Measurements from ENCODE around the gene C6orf136. TPM values are rescaled to one million over a fixed set of nuclear protein-coding genes. Genes with fewer than 3 reads are reported as not detected.
A peak's percentile ranks its signal among the peaks of the same experiment; 100 is the strongest.

The C6orf136 gene
- polyA plus RNA-seq, 2 of the 4 experiments (the other 2 are of a cell fraction) = 7.5 to 11.7 TPM

- TF ChIP-seq PHF8 (IDR thresholded peaks at IDR 0.05; ENCODE audit: borderline replicate concordance, low read depth) = no peak
- no peak for TF ChIP-seq KDM5A (IDR thresholded peaks at IDR 0.05)
- TF ChIP-seq EHMT2 (IDR thresholded peaks at IDR 0.05; ENCODE audit: low read depth) = no peak
- no peak for TF ChIP-seq REST (IDR thresholded peaks at IDR 0.05)
- no peak for TF ChIP-seq RNF2 (IDR thresholded peaks at IDR 0.05; ENCODE audit: borderline replicate concordance, low read depth)
Observed at GRCh38 chr6:30670760-30671527, 24.0 kb downstream of the C6orf136 start (continued).

GRCh38 chr6:30672445-30673253 is 25.7 kb downstream of the C6orf136 start, which contains the start of gene DHX16:
Gene DHX16 (minus strand): TSS chr6:30673006. CDS start chr6:30672841, 165 bp downstream.
- Histone ChIP-seq H3K27ac (peak within 1 kb of the TSS; percentile 78 to 90), H3K9me3 (no peaks in the 10 kb centered on the region), H3K4me1 (peaks cover 7% of the 10 kb centered on the region; the same call in 1 of the 3 replicates), H3K4me2 (peak within 1 kb of the TSS; percentile 85), H3K4me3 (peak within 1 kb of the TSS; percentile 79)
- DNase-seq (ENCODE audit: low read depth in 1 of 2, low spot score in 1 of 2) (peak; percentile 82 to 97), FAIRE-seq (no peak), ATAC-seq (peak; percentile 89 to 91)
- 3% methylated on average over 24 of the region's 57 CpGs for WGBS (ENCODE audit: missing lambda C conversion rate)
- ChIA-PET POLR2A (interaction anchor here (0.6 to 1.2 kb wide), 5 partner anchors 49 to 68 kb away, joined by 3 to 5 read pairs (median 3); partner anchors contain the start of genes MRPS18B and PPP1R10), CTCF (interaction anchor here (0.6 to 17.1 kb wide), 25 partner anchors 8 to 509 kb away, joined by 3 to 539 read pairs (median 4); partner anchors contain the start of genes ATAT1, MDC1 and TUBB)
- TF ChIP-seq POLR2A (IDR thresholded peaks at IDR 0.05; ENCODE audit: low read length) (peak; percentile 24), BHLHE40 (IDR thresholded peaks at IDR 0.05; ENCODE audit: low read depth, low read length) (no peak), NFE2L2 (conservative IDR thresholded peaks at IDR 0.05; ENCODE audit: low read length) (no peak), USF2 (IDR thresholded peaks at IDR 0.05) (no peak), JUN (IDR thresholded peaks at IDR 0.05) (peak in 1 of 2 experiments; percentile 78; a peak in 2 of 5 replicates), KDM1A (IDR thresholded peaks at IDR 0.05; ENCODE audit: low read depth) (no peak), HOXB13 (CRISPR knock-in tag; IDR thresholded peaks at IDR 0.05; ENCODE audit: low read depth) (no peak), NPAS2 (CRISPR knock-in tag; IDR thresholded peaks at IDR 0.05; ENCODE audit: borderline replicate concordance) (no peak), ZC3H11A (IDR thresholded peaks at IDR 0.05) (no peak), CBX2 (IDR thresholded peaks at IDR 0.05; ENCODE audit: borderline replicate concordance, low read depth) (no peak), CTCF (IDR thresholded peaks at IDR 0.05) (peak; percentile 74), TFCP2L1 (CRISPR knock-in tag; IDR thresholded peaks at IDR 0.05) (no peak), FOXS1 (CRISPR knock-in tag; IDR thresholded peaks at IDR 0.05) (no peak), HOXB5 (CRISPR knock-in tag; IDR thresholded peaks at IDR 0.05) (no peak), E2F6 (IDR thresholded peaks at IDR 0.05; ENCODE audit: borderline replicate concordance, low read depth) (no peak), KDM5A (IDR thresholded peaks at IDR 0.05) (peak; percentile 60; the same call in 1 of the 2 replicates), PBX3 (IDR thresholded peaks at IDR 0.05) (0 out of 2 replicates have a peak, but pooled peaks have one; percentile 57), CEBPB (IDR thresholded peaks at IDR 0.05) (no peak), HEYL (CRISPR knock-in tag; IDR thresholded peaks at IDR 0.05) (no peak), EHF (CRISPR knock-in tag; IDR thresholded peaks at IDR 0.05) (no peak), POLR2AphosphoS2 (conservative IDR thresholded peaks at IDR 0.05; ENCODE audit: low read length) (no peak), RFX5 (IDR thresholded peaks at IDR 0.05) (no peak), EHMT2 (IDR thresholded peaks at IDR 0.05; ENCODE audit: low read depth) (no peak), MYC (IDR thresholded peaks at IDR 0.05; ENCODE audit: borderline replicate concordance, low read length) (no peak), MAFK (IDR thresholded peaks at IDR 0.05; ENCODE audit: partially characterized antibody) (no peak), CHD4 (IDR thresholded peaks at IDR 0.05; ENCODE audit: borderline replicate concordance) (no peak)
